Panc1 (cell line): ENCODE results near the gene MAP3K4. TPM values are rescaled to one million over a fixed set of nuclear protein-coding genes. Genes with fewer than 3 reads are reported as not detected.

Experiments used
- ATAC-seq: fragments of 200-7000 bp; cut with Tn5 transposase; 2 replicates; pipeline ENCODE4 v1.9.1; 2020; ENCODE audit warnings: mild to moderate bottlenecking, moderate library complexity
- BruUV-seq: library from RNA; stranded (reverse); fragments of 400-500 nt; replicated peaks from 2 replicates; lab custom pipeline; 2021; lab: Mats Ljungman, UMichigan
- CTCF ChIA-PET: fragments of 300-600 bp; sonication (Branson Sonifier 250); formaldehyde crosslinking; loops from one replicate; lab custom pipeline; 2022; ENCODE audit warnings: antibody characterized with exemption; lab: Charles Lee
- POLR2A ChIA-PET: fragments of 300-600 bp; sonication (Branson Sonifier 250); formaldehyde crosslinking; loops from one replicate; lab custom pipeline; 2022; ENCODE audit warnings: antibody characterized with exemption; lab: Charles Lee
- DNase-seq: peaks from one replicate; pipeline ENCODE4 v3.0.0-alpha.2; 2010; ENCODE audit warnings: low read depth, low spot score
- H3K27ac ChIP-seq: 2 replicates; pipeline ENCODE4 v1.5.1; 2011; ENCODE audit warnings: mild to moderate bottlenecking, low read length, inconsistent platforms
- H3K27me3 ChIP-seq: fragments of 200-500 bp; sonication (Bioruptor generic); 2 replicates; pipeline ENCODE4 v1.6.0; 2014; ENCODE audit warnings: low read length, inconsistent platforms; ENCODE audit not compliant: control insufficient read depth, insufficient read depth
- H3K36me3 ChIP-seq: fragments of 200-500 bp; sonication (Bioruptor generic); 2 replicates; pipeline ENCODE4 v1.5.1; 2014; ENCODE audit warnings: inconsistent platforms, mild to moderate bottlenecking, low read length, moderate library complexity; ENCODE audit not compliant: control insufficient read depth, insufficient read depth
- H3K4me1 ChIP-seq: 2 replicates; pipeline ENCODE4 v1.5.1; 2011; ENCODE audit warnings: inconsistent platforms, mild to moderate bottlenecking, low read length, moderate library complexity; ENCODE audit not compliant: control insufficient read depth, insufficient read depth
- H3K4me3 ChIP-seq, 2 experiments: 2 replicates each; pipeline ENCODE4 v1.5.1; 2011 to 2012; ENCODE audit warnings: low read depth in 2 of 2, low read length in 2 of 2, mild to moderate bottlenecking in 2 of 2, inconsistent platforms in 1 of 2, moderate library complexity in 1 of 2
- H3K9me3 ChIP-seq: fragments of 200-500 bp; sonication (Bioruptor generic); 2 replicates; pipeline ENCODE4 v1.5.1; 2014; ENCODE audit warnings: low read depth, mild to moderate bottlenecking, inconsistent platforms, low read length, moderate library complexity; ENCODE audit not compliant: control insufficient read depth, insufficient read depth
- POLR2AphosphoS5 ChIP-seq: IDR thresholded peaks from 2 replicates; pipeline ENCODE4 v1.6.1; 2012; ENCODE audit warnings: mild to moderate bottlenecking, low read depth, low read length, moderate library complexity
- SIN3A ChIP-seq: IDR thresholded peaks from 2 replicates; pipeline ENCODE4 v1.6.1; 2012; ENCODE audit warnings: low read depth, mild to moderate bottlenecking, low read length, moderate library complexity, borderline replicate concordance; ENCODE audit not compliant: insufficient read depth
- TCF7L2 ChIP-seq: IDR thresholded peaks from 2 replicates; pipeline ENCODE4 v1.6.1; 2011; ENCODE audit warnings: mild to moderate bottlenecking, low read depth, low read length, inconsistent platforms
- in situ Hi-C: cut with HindIII; loops from 2 replicates; pipeline ENCODE4 v1.10.0; 2016; ENCODE audit warnings: low sequenced_read_pairs, low pct_unique_long_range_greater_than_20kb
- intact Hi-C: fragments of 100-400 bp; cut with micrococcal nuclease; formaldehyde crosslinking; loops from one replicate; pipeline ENCODE4 v1.10.0; 2022; ENCODE audit not compliant: unreplicated experiment
- total RNA-seq: library from RNA; stranded (reverse); gene quantifications from one replicate; pipeline ENCODE4 v1.2.1, GENCODE V29; 2021; ENCODE audit not compliant: unreplicated experiment
- TF ChIP-seq, protein P1 (sequence below), 2 experiments: IDR thresholded peaks; 2 replicates each; pipeline ENCODE4 v1.6.1; 2011 to 2012; ENCODE audit warnings: low read depth in 2 of 2, control low read depth in 1 of 2, low read length in 1 of 2, mild to moderate bottlenecking in 1 of 2, moderate library complexity in 1 of 2; ENCODE audit not compliant: insufficient read depth in 1 of 2
- TF ChIP-seq, protein P2 (sequence below): fragments of 450-650 bp; IDR thresholded peaks from 2 replicates; pipeline ENCODE4 v1.5.1; 2017; ENCODE audit warnings: mild to moderate bottlenecking

The MAP3K4 gene
- total RNA-seq, 1 experiment from 2014 or later: 49.3 TPM

DNA sequence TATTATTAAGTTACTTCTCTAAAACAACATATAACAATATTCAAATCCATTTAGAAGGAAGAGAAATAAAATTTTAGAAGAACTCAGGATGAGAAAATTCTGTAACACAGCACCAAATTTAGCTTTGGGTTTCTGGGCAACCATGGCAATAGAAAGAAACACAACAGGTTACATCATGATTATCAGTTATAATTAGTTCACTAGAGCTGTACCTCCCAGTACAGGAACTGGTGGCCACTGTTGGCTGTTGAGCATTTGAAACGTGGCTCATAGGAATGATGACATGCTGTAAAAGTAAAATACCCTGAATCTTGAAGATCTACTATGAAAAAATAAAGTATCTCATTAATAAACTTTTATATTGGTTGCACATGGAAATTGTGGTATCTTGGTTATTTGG is 23.7 kb upstream of the MAP3K4 start:
- intact Hi-C loops (no loop called here), in situ Hi-C loops (no loop called here)
- Histone ChIP-seq H3K9me3 (no peaks in the 10 kb centered on the region), H3K4me3 (no peak overlapping the region), H3K4me1 (no peaks in the 10 kb centered on the region), H3K27ac (no peak overlapping the region), H3K27me3 (no peaks in the 10 kb centered on the region), H3K36me3 (no peaks in the 10 kb centered on the region)
- ATAC-seq (no peak), DNase-seq (no peak)
- no TSS peak for BruUV-seq
- CTCF ChIA-PET: no interaction called here
- POLR2A ChIA-PET: no interaction called here
- TF ChIP-seq, protein P1, sequence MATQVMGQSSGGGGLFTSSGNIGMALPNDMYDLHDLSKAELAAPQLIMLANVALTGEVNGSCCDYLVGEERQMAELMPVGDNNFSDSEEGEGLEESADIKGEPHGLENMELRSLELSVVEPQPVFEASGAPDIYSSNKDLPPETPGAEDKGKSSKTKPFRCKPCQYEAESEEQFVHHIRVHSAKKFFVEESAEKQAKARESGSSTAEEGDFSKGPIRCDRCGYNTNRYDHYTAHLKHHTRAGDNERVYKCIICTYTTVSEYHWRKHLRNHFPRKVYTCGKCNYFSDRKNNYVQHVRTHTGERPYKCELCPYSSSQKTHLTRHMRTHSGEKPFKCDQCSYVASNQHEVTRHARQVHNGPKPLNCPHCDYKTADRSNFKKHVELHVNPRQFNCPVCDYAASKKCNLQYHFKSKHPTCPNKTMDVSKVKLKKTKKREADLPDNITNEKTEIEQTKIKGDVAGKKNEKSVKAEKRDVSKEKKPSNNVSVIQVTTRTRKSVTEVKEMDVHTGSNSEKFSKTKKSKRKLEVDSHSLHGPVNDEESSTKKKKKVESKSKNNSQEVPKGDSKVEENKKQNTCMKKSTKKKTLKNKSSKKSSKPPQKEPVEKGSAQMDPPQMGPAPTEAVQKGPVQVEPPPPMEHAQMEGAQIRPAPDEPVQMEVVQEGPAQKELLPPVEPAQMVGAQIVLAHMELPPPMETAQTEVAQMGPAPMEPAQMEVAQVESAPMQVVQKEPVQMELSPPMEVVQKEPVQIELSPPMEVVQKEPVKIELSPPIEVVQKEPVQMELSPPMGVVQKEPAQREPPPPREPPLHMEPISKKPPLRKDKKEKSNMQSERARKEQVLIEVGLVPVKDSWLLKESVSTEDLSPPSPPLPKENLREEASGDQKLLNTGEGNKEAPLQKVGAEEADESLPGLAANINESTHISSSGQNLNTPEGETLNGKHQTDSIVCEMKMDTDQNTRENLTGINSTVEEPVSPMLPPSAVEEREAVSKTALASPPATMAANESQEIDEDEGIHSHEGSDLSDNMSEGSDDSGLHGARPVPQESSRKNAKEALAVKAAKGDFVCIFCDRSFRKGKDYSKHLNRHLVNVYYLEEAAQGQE (IDR thresholded peaks at IDR 0.05; ENCODE audit: insufficient read depth in 1 of 2, low read depth in 2 of 2, low read length in 1 of 2): no peak
- TF ChIP-seq, protein P2, sequence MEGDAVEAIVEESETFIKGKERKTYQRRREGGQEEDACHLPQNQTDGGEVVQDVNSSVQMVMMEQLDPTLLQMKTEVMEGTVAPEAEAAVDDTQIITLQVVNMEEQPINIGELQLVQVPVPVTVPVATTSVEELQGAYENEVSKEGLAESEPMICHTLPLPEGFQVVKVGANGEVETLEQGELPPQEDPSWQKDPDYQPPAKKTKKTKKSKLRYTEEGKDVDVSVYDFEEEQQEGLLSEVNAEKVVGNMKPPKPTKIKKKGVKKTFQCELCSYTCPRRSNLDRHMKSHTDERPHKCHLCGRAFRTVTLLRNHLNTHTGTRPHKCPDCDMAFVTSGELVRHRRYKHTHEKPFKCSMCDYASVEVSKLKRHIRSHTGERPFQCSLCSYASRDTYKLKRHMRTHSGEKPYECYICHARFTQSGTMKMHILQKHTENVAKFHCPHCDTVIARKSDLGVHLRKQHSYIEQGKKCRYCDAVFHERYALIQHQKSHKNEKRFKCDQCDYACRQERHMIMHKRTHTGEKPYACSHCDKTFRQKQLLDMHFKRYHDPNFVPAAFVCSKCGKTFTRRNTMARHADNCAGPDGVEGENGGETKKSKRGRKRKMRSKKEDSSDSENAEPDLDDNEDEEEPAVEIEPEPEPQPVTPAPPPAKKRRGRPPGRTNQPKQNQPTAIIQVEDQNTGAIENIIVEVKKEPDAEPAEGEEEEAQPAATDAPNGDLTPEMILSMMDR: no peak
- no peak for TF ChIP-seq TCF7L2
- no peak for TF ChIP-seq SIN3A
- no peak for TF ChIP-seq POLR2AphosphoS5

DNA sequence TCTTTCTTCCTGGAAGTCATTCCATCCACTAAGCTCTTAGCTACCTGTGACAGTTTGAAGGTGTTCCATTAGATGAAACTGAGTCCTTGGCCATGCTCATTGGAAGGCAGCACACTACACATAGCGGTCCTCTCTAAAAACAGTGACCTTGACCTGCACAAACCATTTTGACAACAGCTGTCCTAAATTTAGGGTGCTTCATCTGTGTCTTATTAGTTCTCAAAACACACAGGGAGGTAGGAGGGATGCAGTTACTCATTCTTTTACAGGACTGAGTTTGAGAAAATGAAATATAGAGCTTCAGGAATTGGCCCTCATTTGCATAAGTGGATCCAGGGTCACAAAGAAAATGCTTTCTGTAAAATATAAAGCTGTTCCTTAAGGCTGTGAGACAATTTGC is 20.4 kb upstream of the MAP3K4 start:
- Histone ChIP-seq H3K9me3 (no peaks in the 10 kb centered on the region), H3K36me3 (no peaks in the 10 kb centered on the region), H3K4me1 (no peaks in the 10 kb centered on the region), H3K27me3 (no peaks in the 10 kb centered on the region), H3K4me3 (no peak overlapping the region), H3K27ac (no peak overlapping the region)
- BruUV-seq: no TSS peak
- intact Hi-C loops (no loop called here), in situ Hi-C loops (no loop called here)
- ChIA-PET CTCF (no interaction called here), POLR2A (no interaction called here)
- no peak for TF ChIP-seq TCF7L2
- TF ChIP-seq, protein P1 (IDR thresholded peaks at IDR 0.05; ENCODE audit: insufficient read depth in 1 of 2, low read depth in 2 of 2, low read length in 1 of 2): no peak
- no peak for TF ChIP-seq SIN3A
- TF ChIP-seq POLR2AphosphoS5: no peak
- TF ChIP-seq, protein P2: no peak
- ATAC-seq (no peak), DNase-seq (no peak)
